ENCODE measurements around the gene SETBP1. TPM values are rescaled to one million over a fixed set of nuclear protein-coding genes. Genes with fewer than 3 reads are reported as not detected.
"Not testable (repeated sequence)": the region's sequence is repeated elsewhere in the genome, so short reads cannot be mapped to it uniquely, and the experiment has no call there.

SETBP1 gene
- total RNA-seq, 1 donor = 16.2 TPM

GRCh38 chr18:44702594-44702993, 21.9 kb downstream of the SETBP1 start:
- DNase-seq (ENCODE audit: low read depth in 2 of 3, low spot score in 2 of 3) = no peak

- no peak for DNase-seq (ENCODE audit: low read depth in 2 of 3, low spot score in 2 of 3)
Measured at GRCh38 chr18:44704135-44704789, 23.6 kb downstream of the SETBP1 start.

- DNase-seq (ENCODE audit: low read depth in 2 of 3, low spot score in 2 of 3) = no peak
Measured at GRCh38 chr18:44705075-44705675, 24.5 kb downstream of the SETBP1 start.

GRCh38 chr18:44708451-44709083, 27.9 kb downstream of the SETBP1 start:
- no peak for DNase-seq (ENCODE audit: low read depth in 2 of 3, low spot score in 2 of 3)

- DNase-seq (ENCODE audit: low read depth in 2 of 3, low spot score in 2 of 3) = no peak
Measured at GRCh38 chr18:44709307-44710126, 28.8 kb downstream of the SETBP1 start.

- DNase-seq (ENCODE audit: low read depth in 2 of 3, low spot score in 2 of 3) = no peak
Measured at GRCh38 chr18:44710931-44711330, 30.2 kb downstream of the SETBP1 start.

GRCh38 chr18:44712025-44712424, 31.3 kb downstream of the SETBP1 start:
- no peak for DNase-seq (ENCODE audit: low read depth in 2 of 3, low spot score in 2 of 3)

- no peak for DNase-seq (ENCODE audit: low read depth in 2 of 3, low spot score in 2 of 3)
Measured at GRCh38 chr18:44713435-44713834, 32.7 kb downstream of the SETBP1 start.

GRCh38 chr18:44714376-44714775, 33.7 kb downstream of the SETBP1 start:
- DNase-seq (ENCODE audit: low read depth in 2 of 3, low spot score in 2 of 3) = no peak

- no peak for DNase-seq (ENCODE audit: low read depth in 2 of 3, low spot score in 2 of 3)
Measured at GRCh38 chr18:44715245-44715644, 34.6 kb downstream of the SETBP1 start.

GRCh38 chr18:44715842-44716241, 35.2 kb downstream of the SETBP1 start:
- no peak for DNase-seq (ENCODE audit: low read depth in 2 of 3, low spot score in 2 of 3)

- no peak for DNase-seq (ENCODE audit: low read depth in 2 of 3, low spot score in 2 of 3)
Measured at GRCh38 chr18:44716697-44717163, 36.0 kb downstream of the SETBP1 start.

- DNase-seq (ENCODE audit: low read depth in 2 of 3, low spot score in 2 of 3) = no peak
Measured at GRCh38 chr18:44719519-44720060, 38.9 kb downstream of the SETBP1 start.

GRCh38 chr18:44721748-44722147, 41.1 kb downstream of the SETBP1 start:
- not testable (repeated sequence) for DNase-seq (ENCODE audit: low read depth in 2 of 3, low spot score in 2 of 3)

- no peak for DNase-seq (ENCODE audit: low read depth in 2 of 3, low spot score in 2 of 3)
Measured at GRCh38 chr18:44723411-44723810, 42.7 kb downstream of the SETBP1 start.

GRCh38 chr18:44724105-44724778, 43.6 kb downstream of the SETBP1 start:
- no peak for DNase-seq (ENCODE audit: low read depth in 2 of 3, low spot score in 2 of 3)

GRCh38 chr18:44725300-44726058, 44.8 kb downstream of the SETBP1 start:
- DNase-seq (ENCODE audit: low read depth in 2 of 3, low spot score in 2 of 3) = peak; percentile 4 to 80 (median 72)

- DNase-seq (ENCODE audit: low read depth in 2 of 3, low spot score in 2 of 3) = no peak
Measured at GRCh38 chr18:44726059-44726421, 45.4 kb downstream of the SETBP1 start.

GRCh38 chr18:44727291-44727690, 46.6 kb downstream of the SETBP1 start:
- no peak for DNase-seq (ENCODE audit: low read depth in 2 of 3, low spot score in 2 of 3)
